Common myeloid progenitor, CD34-positive (primary cell): Measurements from ENCODE around the gene AP3B1.
"Not testable (repeated sequence)": the region's sequence is repeated elsewhere in the genome, so short reads cannot be mapped to it uniquely, and the experiment has no call there.

Source experiments
- CTCF ChIA-PET: fragments of 350-600 bp; sonication (Branson Sonifier 250); formaldehyde crosslinking; loops from one replicate; lab custom pipeline; 2021; ENCODE audit warnings: antibody characterized with exemption; lab: Charles Lee
- POLR2A ChIA-PET: fragments of 350-600 bp; sonication (Branson Sonifier 250); formaldehyde crosslinking; loops from one replicate; lab custom pipeline; 2021; ENCODE audit warnings: antibody characterized with exemption; lab: Charles Lee
- DNase-seq, 3 donors: peaks; one replicate each; pipeline versions ENCODE4 v3.0.0 to v3.0.0-alpha.2; 2013
- H3K27ac ChIP-seq, 2 experiments: 1 replicate in 1 of 2; 2 replicates in 1 of 2; pipeline ENCODE4 v1.7.0; 2013; ENCODE audit warnings: inconsistent platforms in 2 of 2, low read length in 2 of 2, mild to moderate bottlenecking in 2 of 2, low read depth in 1 of 2, moderate library complexity in 1 of 2; ENCODE audit not compliant: severe bottlenecking in 2 of 2, insufficient read depth in 1 of 2, poor library complexity in 1 of 2
- H3K27me3 ChIP-seq, 5 experiments: replicated peaks in 2 of 5; 1 replicate in 3 of 5; 2 replicates in 2 of 5; pipeline versions ENCODE4 v1.6.1 to v1.7.0; 2013; ENCODE audit warnings: low read length in 4 of 5, mild to moderate bottlenecking in 2 of 5, moderate library complexity in 2 of 5, inconsistent platforms in 1 of 5; ENCODE audit not compliant: insufficient read depth in 5 of 5, control insufficient read depth in 4 of 5
- H3K36me3 ChIP-seq, 4 experiments: 1 replicate in 2 of 4; 2 replicates in 2 of 4; pipeline versions ENCODE4 v1.6.1 to v1.7.0; 2013; ENCODE audit warnings: low read length in 3 of 4, control low read depth in 1 of 4, mild to moderate bottlenecking in 1 of 4; ENCODE audit not compliant: control insufficient read depth in 4 of 4, insufficient read depth in 4 of 4
- H3K4me1 ChIP-seq, 4 experiments: 1 replicate in 3 of 4; 2 replicates in 1 of 4; pipeline versions ENCODE4 v1.6.1 to v1.7.1; 2013; ENCODE audit warnings: low read length in 3 of 4, mild to moderate bottlenecking in 3 of 4, control low read depth in 1 of 4, inconsistent platforms in 1 of 4, moderate library complexity in 1 of 4; ENCODE audit not compliant: control insufficient read depth in 4 of 4, insufficient read depth in 4 of 4; ENCODE audit errors: control extremely low read depth in 1 of 4
- H3K4me3 ChIP-seq, 7 experiments: 1 replicate in 4 of 7; 2 replicates in 3 of 7; pipeline versions ENCODE4 v1.5.1 to v1.7.0; 2013; ENCODE audit warnings: mild to moderate bottlenecking in 7 of 7, low read length in 6 of 7, moderate library complexity in 6 of 7, inconsistent platforms in 2 of 7, low read depth in 2 of 7, control low read depth in 1 of 7; ENCODE audit not compliant: insufficient read depth in 4 of 7, control insufficient read depth in 1 of 7; ENCODE audit errors: extremely low read depth in 1 of 7
- H3K9me3 ChIP-seq, 5 experiments: 1 replicate in 4 of 5; 2 replicates in 1 of 5; pipeline versions ENCODE4 v1.6.1 to v1.7.1; 2013; ENCODE audit warnings: low read length in 4 of 5, mild to moderate bottlenecking in 2 of 5, inconsistent platforms in 1 of 5, low read depth in 1 of 5, moderate library complexity in 1 of 5; ENCODE audit not compliant: control insufficient read depth in 4 of 5, insufficient read depth in 2 of 5; ENCODE audit errors: control extremely low read depth in 1 of 5
- WGBS: methylation state at CpG from one replicate; pipeline ENCODE4 v1.1.5; 2013; ENCODE audit not compliant: insufficient coverage; 5-methylcytosine and 5-hydroxymethylcytosine counted together

Gene AP3B1

GRCh38 chr5:78067581-78067980 is 226.9 kb downstream of the AP3B1 start:
- 100% methylated on average over 2 of the region's 3 CpGs for WGBS
- H3K4me3 ChIP-seq, CTCF ChIA-PET, H3K27me3 ChIP-seq, DNase-seq, POLR2A ChIA-PET, H3K36me3 ChIP-seq, H3K27ac ChIP-seq, H3K4me1 ChIP-seq: not testable (repeated sequence)
- H3K9me3 ChIP-seq: peaks cover 0 to 13% (median 0%) of the 10 kb centered on the region in 5 experiments

DNA sequence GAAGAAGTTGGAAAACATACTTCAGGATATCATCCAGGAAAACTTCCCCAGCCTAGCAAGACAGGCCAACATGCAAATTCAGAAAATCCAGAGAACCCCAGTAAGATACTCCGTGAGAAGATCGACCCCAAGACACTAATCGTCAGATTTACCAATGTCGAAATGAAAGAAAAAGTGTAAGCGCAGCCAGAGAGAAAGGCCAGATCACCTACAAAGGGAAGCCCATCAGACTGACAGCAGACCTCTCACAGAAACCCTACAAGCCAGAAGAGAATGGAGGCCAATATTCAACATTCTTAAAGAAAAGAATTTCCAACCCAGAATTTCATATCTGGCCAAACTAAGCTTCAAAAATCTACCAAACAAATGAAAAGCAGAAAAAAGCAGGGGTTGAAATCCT is 227.8 kb downstream of the AP3B1 start:
- peaks cover 0 to 13% (median 0%) of the 10 kb centered on the region in 5 experiments for H3K9me3 ChIP-seq
- DNase-seq, H3K4me1 ChIP-seq, H3K27ac ChIP-seq, H3K4me3 ChIP-seq, H3K27me3 ChIP-seq, H3K36me3 ChIP-seq, POLR2A ChIA-PET, CTCF ChIA-PET: not testable (repeated sequence)
- WGBS: 98% methylated on average over 5 of the region's 5 CpGs

- H3K27ac ChIP-seq: no peak overlapping the region
- CTCF ChIA-PET: interaction anchor here (1.0 to 1.2 kb wide), 2 partner anchors 22 to 65 kb away, joined by 3 read pairs; no protein-coding TSS in a partner anchor
- no peak overlapping the region for H3K4me3 ChIP-seq
- H3K27me3 ChIP-seq: no peaks in the 10 kb centered on the region
- peaks cover 0 to 7% (median 5%) of the 10 kb centered on the region in 4 experiments for H3K36me3 ChIP-seq
- POLR2A ChIA-PET: interaction anchor here (0.8 kb wide), 1 partner anchor 24 kb away, joined by 4 read pairs; no protein-coding TSS in a partner anchor
- 100% methylated on average over 4 of the region's 5 CpGs for WGBS
- no peaks in the 10 kb centered on the region for H3K4me1 ChIP-seq
- no peak for DNase-seq
- peaks cover 0 to 12% (median 0%) of the 10 kb centered on the region in 5 experiments for H3K9me3 ChIP-seq
Measured at GRCh38 chr5:78065663-78066062, 228.8 kb downstream of the AP3B1 start.

DNA sequence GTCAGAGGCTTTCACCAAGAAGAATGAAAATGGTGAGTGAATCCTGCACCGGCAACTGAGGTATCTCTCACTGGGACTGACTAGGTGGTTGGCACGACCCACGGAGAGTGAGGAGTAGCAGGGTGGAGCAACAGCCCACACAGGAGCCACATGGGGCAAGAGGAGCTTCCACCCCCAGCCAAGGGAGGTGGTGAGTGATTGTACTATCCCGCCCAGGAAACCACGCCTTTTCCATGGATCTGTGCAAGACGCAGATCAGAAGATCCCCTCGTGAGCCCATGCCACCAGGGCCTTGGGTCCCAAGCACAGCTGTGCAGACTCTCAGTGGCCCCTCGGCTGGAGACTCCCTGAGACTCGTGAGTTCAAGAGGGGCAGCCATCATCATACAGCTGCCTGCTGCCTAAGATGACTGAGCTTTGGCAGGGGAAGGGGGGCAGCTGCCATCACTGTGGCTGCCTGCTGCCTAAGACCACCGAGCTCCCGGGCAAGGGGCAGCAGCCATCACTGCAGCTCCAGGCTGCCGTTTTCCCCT is 229.5 kb downstream of the AP3B1 start:
- CTCF ChIA-PET: interaction anchor here (1.0 to 1.2 kb wide), 2 partner anchors 23 to 65 kb away, joined by 3 read pairs; no protein-coding TSS in a partner anchor
- WGBS: 96% methylated on average over 10 of the region's 12 CpGs
- POLR2A ChIA-PET: interaction anchor here (0.8 kb wide), 1 partner anchor 23 kb away, joined by 4 read pairs; no protein-coding TSS in a partner anchor

DNA sequence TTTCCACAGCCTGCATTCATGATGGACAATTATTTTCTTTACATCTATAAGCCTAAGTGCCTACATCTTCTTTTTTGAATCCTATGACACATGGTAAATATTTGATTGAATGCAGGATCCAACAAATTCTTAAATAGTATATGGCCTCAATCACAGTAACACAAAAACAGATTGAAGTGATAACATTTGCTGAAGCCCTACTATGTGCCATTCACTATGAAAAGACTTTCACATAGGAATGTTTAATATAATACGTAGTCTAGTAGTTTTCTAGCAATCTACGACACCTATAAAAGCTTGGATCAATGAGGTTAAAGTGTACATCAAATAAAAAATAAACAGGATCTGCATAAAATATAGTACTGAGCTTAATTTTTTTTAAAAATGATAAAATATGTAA is 231.0 kb downstream of the AP3B1 start:
- no peaks in the 10 kb centered on the region for H3K4me1 ChIP-seq
- H3K9me3 ChIP-seq: peaks cover 0 to 12% (median 0%) of the 10 kb centered on the region in 5 experiments
- CTCF ChIA-PET: no interaction called here
- no peak overlapping the region for H3K27ac ChIP-seq
- no peaks in the 10 kb centered on the region for H3K27me3 ChIP-seq
- peaks cover 0 to 12% (median 5%) of the 10 kb centered on the region in 4 experiments for H3K36me3 ChIP-seq
- H3K4me3 ChIP-seq: no peak overlapping the region
- POLR2A ChIA-PET: no interaction called here
- no peak for DNase-seq
- no CpG with 5 or more reads among the region's 2 CpGs for WGBS

More for the DNA sequence above, 229.5 kb downstream of the AP3B1 start:
- peaks cover 0 to 7% (median 5%) of the 10 kb centered on the region in 4 experiments for H3K36me3 ChIP-seq
- no peaks in the 10 kb centered on the region for H3K27me3 ChIP-seq
- no peak for DNase-seq
- no peak overlapping the region for H3K4me3 ChIP-seq
- peaks cover 0 to 12% (median 0%) of the 10 kb centered on the region in 5 experiments for H3K9me3 ChIP-seq
- no peaks in the 10 kb centered on the region for H3K4me1 ChIP-seq
- H3K27ac ChIP-seq: no peak overlapping the region

DNA sequence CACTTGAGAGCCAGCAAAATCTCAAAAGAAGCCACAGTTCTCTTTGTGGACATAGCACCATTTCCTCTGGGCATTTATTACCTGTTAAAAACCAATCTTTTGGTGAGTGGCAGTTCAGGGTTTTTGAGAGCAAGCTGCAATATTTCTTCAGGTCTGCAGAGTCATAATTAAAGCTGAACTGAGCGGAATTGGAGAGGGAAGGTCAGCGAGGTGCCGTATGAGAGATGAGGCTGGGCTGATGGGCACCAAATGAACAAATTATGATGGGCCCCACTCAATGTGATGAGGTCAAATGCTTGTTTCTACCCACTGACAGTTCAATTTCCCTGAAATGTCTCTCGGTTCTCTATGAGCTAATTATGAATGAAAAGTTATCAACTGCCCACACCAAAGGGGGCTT is 231.9 kb downstream of the AP3B1 start:
- ChIA-PET CTCF (interaction anchor here (1.0 kb wide), 1 partner anchor 13 kb away, joined by 3 read pairs; no protein-coding TSS in a partner anchor), POLR2A (no interaction called here)
- Histone ChIP-seq H3K27me3 (no peaks in the 10 kb centered on the region), H3K9me3 (peaks cover 0 to 7% (median 0%) of the 10 kb centered on the region in 5 experiments), H3K4me3 (no peak overlapping the region), H3K36me3 (peaks cover 0 to 12% (median 5%) of the 10 kb centered on the region in 4 experiments), H3K27ac (no peak overlapping the region), H3K4me1 (no peaks in the 10 kb centered on the region)
- 100% methylated on average over 3 of the region's 4 CpGs for WGBS
- no peak for DNase-seq

DNA sequence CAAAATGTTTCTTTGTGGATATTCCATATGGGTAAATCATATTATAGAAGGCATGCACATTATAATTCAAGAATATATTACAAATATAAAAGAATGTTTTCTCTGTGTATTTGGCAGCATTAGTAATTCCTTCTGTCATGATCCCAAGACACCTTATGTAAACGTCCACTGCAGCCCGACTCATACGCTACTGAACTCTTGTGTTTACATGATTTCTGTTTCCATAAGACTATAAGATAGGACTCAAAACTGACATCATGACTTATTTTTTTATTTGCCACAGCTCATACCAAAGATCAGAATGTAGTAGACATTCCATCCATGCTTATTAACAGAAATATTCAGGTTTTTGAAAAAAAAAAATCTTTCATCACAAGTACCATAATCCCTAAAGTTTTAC is 234.1 kb downstream of the AP3B1 start:
- 94% methylated on average over 3 of the region's 3 CpGs for WGBS
- Histone ChIP-seq H3K36me3 (peaks cover 0 to 8% (median 0%) of the 10 kb centered on the region in 4 experiments), H3K4me3 (no peak overlapping the region), H3K27ac (no peak overlapping the region), H3K4me1 (no peaks in the 10 kb centered on the region), H3K27me3 (no peaks in the 10 kb centered on the region), H3K9me3 (no peaks in the 10 kb centered on the region)
- POLR2A ChIA-PET: no interaction called here
- CTCF ChIA-PET: no interaction called here
- DNase-seq: no peak
